ENCODE data around the gene ADAT3. TPM values are rescaled to one million over a fixed set of nuclear protein-coding genes. Genes with fewer than 3 reads are reported as not detected.
A peak's percentile ranks its signal among the peaks of the same experiment; 100 is the strongest.

ADAT3 gene
- polyA plus RNA-seq, 6 donors from 2014 or later, result 1.9 to 6.1 (median 3.6) TPM

- ATAC-seq (ENCODE audit: low read depth in 2 of 2), result no peak
- H3K9me3 Mint-ChIP-seq, result peaks cover 0 to 4% (median 0%) of the 10 kb centered on the region in 7 donors
- peaks cover 48 to 67% (median 57%) of the 10 kb centered on the region in 3 donors for H3K4me1 Mint-ChIP-seq
- H3K36me3 Mint-ChIP-seq, result no peaks in the 10 kb centered on the region
- no peaks in the 10 kb centered on the region for H3K27me3 Mint-ChIP-seq
- DNase-seq, result no peak
- H3K4me3 Mint-ChIP-seq, result peak overlapping the region in 7 of 8 donors; percentile 31 to 75 (median 66)
- H3K27ac Mint-ChIP-seq, result peak overlapping the region; percentile 9 to 99 (median 79)
These were observed 30.4 kb downstream of the ADAT3 start for GRCh38 chr19:1935484-1936208.

DNA sequence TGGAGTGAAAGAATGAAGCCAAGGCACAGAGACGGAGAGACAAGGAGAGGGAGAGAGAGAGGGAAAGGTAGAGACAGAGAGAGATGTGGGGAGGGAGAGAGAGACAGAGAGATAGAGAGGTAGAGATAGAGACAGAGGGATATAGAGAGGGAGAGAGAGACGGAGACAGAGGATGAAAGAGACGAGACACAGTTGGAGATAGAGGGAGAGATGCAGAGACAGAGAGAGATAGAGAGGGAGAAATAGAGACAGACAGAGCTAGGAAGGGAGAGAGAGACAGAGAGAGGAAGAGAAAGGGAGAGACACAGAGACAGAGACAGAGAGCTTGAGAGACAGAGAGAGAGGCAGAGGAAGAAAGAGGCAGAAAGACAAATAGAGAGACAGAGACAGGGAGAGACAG is 31.2 kb downstream of the ADAT3 start:
- Mint-ChIP-seq H3K27me3 (no peaks in the 10 kb centered on the region), H3K9me3 (peaks cover 0 to 4% (median 0%) of the 10 kb centered on the region in 7 donors), H3K27ac (peak overlapping the region; percentile 84 to 99 (median 96)), H3K36me3 (no peaks in the 10 kb centered on the region), H3K4me1 (peaks cover 48 to 66% (median 57%) of the 10 kb centered on the region in 3 donors), H3K4me3 (peak overlapping the region in 2 of 8 donors; percentile 60 to 66)
- ATAC-seq (ENCODE audit: low read depth in 2 of 2), result no peak
- no peak for DNase-seq

DNA sequence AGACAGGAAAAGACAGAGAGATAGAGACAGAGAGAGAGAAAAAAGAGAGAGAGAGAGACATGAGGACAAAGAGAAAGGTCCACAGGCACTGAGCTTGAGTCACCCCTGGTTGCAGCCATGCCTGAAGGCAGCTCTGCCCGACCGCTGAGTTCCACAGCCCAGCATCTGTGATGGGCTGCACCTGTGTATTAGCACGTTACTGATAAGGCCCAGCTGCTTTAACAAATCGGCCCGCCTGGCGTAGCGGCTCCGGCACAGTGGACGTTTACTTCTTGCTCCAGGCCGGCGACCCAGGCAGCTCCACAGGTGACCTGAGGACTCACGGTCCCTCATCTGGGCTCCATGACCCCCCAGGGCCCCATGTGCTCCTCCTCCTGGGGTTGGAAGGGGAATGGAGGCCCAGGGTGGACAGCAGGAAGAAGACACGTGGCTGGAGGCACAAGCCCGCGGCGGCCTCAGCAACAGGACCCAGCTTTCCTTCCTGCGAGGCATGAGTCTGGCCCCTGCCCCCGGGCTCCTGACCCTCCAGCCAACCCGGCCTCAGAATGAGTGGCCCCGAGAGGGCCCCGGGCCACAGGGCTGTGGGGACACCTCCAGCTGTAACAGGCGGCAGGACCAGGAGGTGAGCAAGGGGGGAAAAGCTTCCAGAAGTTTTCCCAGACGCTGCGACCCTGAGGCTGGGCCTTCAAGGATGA is 31.9 kb downstream of the ADAT3 start:
- Mint-ChIP-seq H3K27me3 (no peaks in the 10 kb centered on the region), H3K27ac (peak overlapping the region; percentile 91 to 99 (median 96)), H3K4me1 (peaks cover 49 to 60% (median 56%) of the 10 kb centered on the region in 3 donors), H3K9me3 (peaks cover 0 to 4% (median 0%) of the 10 kb centered on the region in 7 donors), H3K4me3 (peak overlapping the region in 3 of 8 donors; percentile 25 to 66 (median 60)), H3K36me3 (no peaks in the 10 kb centered on the region)
- ATAC-seq (ENCODE audit: low read depth in 2 of 2) (no peak), DNase-seq (no peak)

- H3K9me3 Mint-ChIP-seq, result peaks cover 0 to 4% (median 0%) of the 10 kb centered on the region in 7 donors
- H3K27ac Mint-ChIP-seq, result peak overlapping the region; percentile 47 to 99 (median 76)
- no peak for DNase-seq
- peaks cover 51 to 58% (median 55%) of the 10 kb centered on the region in 3 donors for H3K4me1 Mint-ChIP-seq
- H3K36me3 Mint-ChIP-seq, result no peaks in the 10 kb centered on the region
- H3K27me3 Mint-ChIP-seq, result no peaks in the 10 kb centered on the region
- no peak for ATAC-seq (ENCODE audit: low read depth in 2 of 2)
- peak overlapping the region in 4 of 8 donors; percentile 31 to 73 (median 45) for H3K4me3 Mint-ChIP-seq
These were observed 32.9 kb downstream of the ADAT3 start for GRCh38 chr19:1938071-1938470.

DNA sequence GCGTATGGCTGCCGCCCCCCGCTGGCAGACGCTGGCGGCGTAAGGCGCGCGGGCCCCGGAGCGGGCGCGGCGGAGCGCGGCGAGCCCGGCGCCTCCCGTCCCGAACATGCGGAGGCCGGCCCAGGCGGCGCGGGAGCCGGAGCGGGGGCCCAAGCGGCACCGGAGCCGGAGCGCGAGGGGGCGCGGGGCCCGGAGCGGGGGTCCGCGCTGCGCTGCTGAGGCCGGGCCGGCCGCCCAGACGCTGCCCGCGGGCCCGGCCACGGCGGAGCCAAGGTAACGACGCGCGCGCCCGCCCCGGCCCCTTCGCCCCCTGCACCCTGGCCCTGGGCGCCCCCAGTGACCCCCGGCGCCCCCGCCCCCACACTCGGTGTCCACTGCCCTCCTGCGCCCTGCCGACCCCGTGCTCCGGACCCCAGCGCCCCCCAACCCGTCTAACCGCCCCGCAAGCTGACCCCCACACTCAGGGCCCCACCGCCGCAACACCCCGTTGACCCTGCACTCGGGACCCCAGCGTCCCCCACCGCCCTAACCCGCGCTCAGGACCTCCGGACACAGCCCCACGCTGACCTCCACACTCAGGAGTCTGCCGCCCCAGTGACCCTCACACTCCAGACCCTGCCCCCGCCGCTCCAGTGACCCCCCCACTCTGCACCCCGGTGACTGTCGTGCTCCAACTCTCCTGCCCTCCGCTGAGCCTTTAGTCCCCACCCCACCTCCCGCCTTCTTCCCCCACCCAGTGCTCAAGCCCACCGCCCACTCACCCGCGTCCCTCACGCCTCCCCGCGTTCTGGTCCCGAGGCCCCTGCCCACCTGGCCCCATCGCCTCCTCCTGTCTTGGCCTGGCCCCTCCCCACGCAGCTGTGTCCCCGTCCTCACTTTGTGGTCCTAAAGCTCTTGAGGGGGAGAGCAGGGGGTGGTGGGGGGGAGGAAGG is 36.2 kb downstream of the ADAT3 start, which contains the start of gene CSNK1G2:
CSNK1G2 (plus strand) TSS at position 27 of the 932 bp plus-strand sequence. CDS start 28,601 bp downstream, outside the sequence.
- H3K36me3 Mint-ChIP-seq, result no peaks in the 10 kb centered on the region
- DNase-seq (no peak), ATAC-seq (ENCODE audit: low read depth in 2 of 2) (peak; percentile 16 to 28)
- H3K4me1 Mint-ChIP-seq, result peaks cover 37 to 45% (median 42%) of the 10 kb centered on the region in 3 donors
- peak within 1 kb of the TSS; percentile 98 to 100 (median 99) for H3K27ac Mint-ChIP-seq
- peak within 1 kb of the TSS; percentile 91 to 100 (median 98) for H3K4me3 Mint-ChIP-seq
- no peaks in the 10 kb centered on the region for H3K27me3 Mint-ChIP-seq
- no peaks in the 10 kb centered on the region for H3K9me3 Mint-ChIP-seq

GRCh38 chr19:1942078-1942933 is 37.1 kb downstream of the ADAT3 start:
- no peaks in the 10 kb centered on the region for H3K27me3 Mint-ChIP-seq
- peak overlapping the region; percentile 98 to 100 (median 99) for H3K27ac Mint-ChIP-seq
- peak; percentile 83 for DNase-seq
- H3K9me3 Mint-ChIP-seq, result no peaks in the 10 kb centered on the region
- ATAC-seq (ENCODE audit: low read depth in 2 of 2), result peak; percentile 56 to 57
- no peaks in the 10 kb centered on the region for H3K36me3 Mint-ChIP-seq
- peaks cover 33 to 40% (median 38%) of the 10 kb centered on the region in 3 donors for H3K4me1 Mint-ChIP-seq
- peak overlapping the region; percentile 90 to 100 (median 98) for H3K4me3 Mint-ChIP-seq

DNA sequence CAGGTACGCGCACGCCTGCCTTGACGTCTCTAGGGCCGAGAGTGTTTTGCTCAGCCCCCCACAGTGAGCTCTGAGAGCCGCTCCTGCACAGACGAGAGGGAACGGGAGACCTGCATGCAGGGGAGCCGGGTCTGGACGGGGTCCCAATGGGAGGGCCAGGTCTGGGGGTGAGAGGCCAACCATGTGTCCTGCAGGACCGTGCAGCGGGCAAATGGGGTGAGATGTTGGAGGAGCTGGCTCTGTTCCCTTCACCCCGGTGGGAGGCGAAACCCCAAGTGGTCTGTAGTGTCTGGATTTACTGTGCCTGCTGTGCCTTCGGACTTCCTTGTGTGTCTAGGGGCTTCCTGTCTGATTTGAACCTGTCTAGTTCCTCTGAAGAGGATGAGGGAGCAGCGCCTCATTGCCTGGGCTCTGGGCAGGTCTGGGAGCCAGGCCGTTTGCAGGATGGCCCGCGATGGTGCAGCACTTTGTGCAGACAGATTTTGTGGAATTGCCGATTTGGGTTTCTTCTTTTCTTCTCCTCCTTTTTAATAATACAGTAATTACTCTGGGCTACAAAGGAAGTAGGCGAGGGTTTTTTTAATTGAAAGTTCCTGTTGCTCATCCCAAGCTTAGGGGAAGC is 37.8 kb downstream of the ADAT3 start:
- Mint-ChIP-seq H3K27me3 (no peaks in the 10 kb centered on the region), H3K9me3 (no peaks in the 10 kb centered on the region), H3K4me1 (peaks cover 33 to 40% (median 34%) of the 10 kb centered on the region in 3 donors), H3K4me3 (peak overlapping the region; percentile 90 to 100 (median 98)), H3K27ac (peak overlapping the region; percentile 98 to 100 (median 99)), H3K36me3 (no peaks in the 10 kb centered on the region)
- ATAC-seq (ENCODE audit: low read depth in 2 of 2) (peak in 1 of 2 donors; percentile 3), DNase-seq (peak; percentile 51)

- no peaks in the 10 kb centered on the region for H3K27me3 Mint-ChIP-seq
- peak overlapping the region; percentile 98 to 100 (median 99) for H3K27ac Mint-ChIP-seq
- H3K4me3 Mint-ChIP-seq, result peak overlapping the region; percentile 90 to 100 (median 98)
- ATAC-seq (ENCODE audit: low read depth in 2 of 2), result no peak
- peaks cover 36 to 40% (median 37%) of the 10 kb centered on the region in 3 donors for H3K4me1 Mint-ChIP-seq
- no peaks in the 10 kb centered on the region for H3K36me3 Mint-ChIP-seq
- no peak for DNase-seq
- no peaks in the 10 kb centered on the region for H3K9me3 Mint-ChIP-seq
These were observed 38.5 kb downstream of the ADAT3 start for GRCh38 chr19:1943661-1944087.

DNA sequence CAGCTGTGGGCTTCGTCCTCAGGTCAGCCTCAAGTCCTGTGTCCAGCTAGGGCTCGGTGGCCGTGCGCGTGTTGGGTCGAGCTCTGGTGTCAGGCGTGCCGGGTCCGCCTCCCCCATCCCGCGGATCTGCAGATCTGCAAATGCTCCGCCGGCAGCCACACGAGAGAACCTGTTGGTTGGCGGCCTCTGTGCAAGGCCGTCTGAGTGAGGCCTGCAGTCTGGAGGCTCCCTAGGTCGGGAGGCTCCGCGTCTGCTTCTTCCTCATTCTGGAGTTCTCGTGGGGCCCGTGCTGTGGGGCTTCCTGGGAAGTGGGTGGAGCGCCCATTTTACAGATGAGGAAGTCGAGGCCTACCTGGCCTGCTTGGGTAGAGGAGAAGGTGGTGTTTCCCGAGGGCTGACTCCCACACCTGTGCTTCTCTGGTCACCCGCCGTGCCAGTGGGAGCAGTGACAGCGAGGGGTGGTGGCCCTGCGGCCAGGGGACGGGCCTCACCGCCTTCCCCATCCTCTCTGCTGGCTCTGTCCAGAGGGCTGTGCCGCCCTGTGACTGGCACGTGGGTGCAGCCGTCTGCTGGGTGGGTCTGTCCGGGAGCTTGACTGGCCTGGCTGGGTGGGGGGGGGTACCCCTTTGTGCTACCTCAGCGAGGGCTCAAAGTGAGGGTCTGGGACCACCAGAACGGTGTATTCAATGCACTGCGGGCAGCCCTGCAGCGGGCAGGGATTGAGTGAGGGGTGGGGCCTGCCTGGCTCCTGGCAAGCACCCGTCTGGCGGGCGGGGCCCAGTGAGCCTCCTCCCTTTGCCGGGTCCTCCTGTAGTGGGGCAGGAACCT is 39.1 kb downstream of the ADAT3 start:
- H3K36me3 Mint-ChIP-seq, result no peaks in the 10 kb centered on the region
- H3K27ac Mint-ChIP-seq, result peak overlapping the region in 4 of 6 donors; percentile 78 to 99 (median 89)
- no peak for ATAC-seq (ENCODE audit: low read depth in 2 of 2)
- H3K4me1 Mint-ChIP-seq, result peaks cover 42 to 43% (median 42%) of the 10 kb centered on the region in 3 donors
- H3K9me3 Mint-ChIP-seq, result no peaks in the 10 kb centered on the region
- no peaks in the 10 kb centered on the region for H3K27me3 Mint-ChIP-seq
- peak overlapping the region in 7 of 8 donors; percentile 2 to 98 (median 59) for H3K4me3 Mint-ChIP-seq
- no peak for DNase-seq

- Mint-ChIP-seq H3K27me3 (no peaks in the 10 kb centered on the region), H3K4me1 (peaks cover 38 to 42% (median 40%) of the 10 kb centered on the region in 3 donors), H3K4me3 (peak overlapping the region in 5 of 8 donors; percentile 9 to 79 (median 28)), H3K27ac (peak overlapping the region in 2 of 6 donors; percentile 57 to 99), H3K36me3 (no peaks in the 10 kb centered on the region), H3K9me3 (no peaks in the 10 kb centered on the region)
- DNase-seq (no peak), ATAC-seq (ENCODE audit: low read depth in 2 of 2) (no peak)
These were observed 39.8 kb downstream of the ADAT3 start for GRCh38 chr19:1944916-1945561.

All from naive B cell (primary cell).